GM18870 (cell line): ENCODE data around the gene MEF2D.

Experiments used
- ATAC-seq: cut with Tn5 transposase; IDR thresholded peaks from one replicate; pipeline ENCODE4 v1.9.1; 2021; ENCODE audit warnings: moderate library complexity; ENCODE audit not compliant: unreplicated experiment

Gene MEF2D

DNA sequence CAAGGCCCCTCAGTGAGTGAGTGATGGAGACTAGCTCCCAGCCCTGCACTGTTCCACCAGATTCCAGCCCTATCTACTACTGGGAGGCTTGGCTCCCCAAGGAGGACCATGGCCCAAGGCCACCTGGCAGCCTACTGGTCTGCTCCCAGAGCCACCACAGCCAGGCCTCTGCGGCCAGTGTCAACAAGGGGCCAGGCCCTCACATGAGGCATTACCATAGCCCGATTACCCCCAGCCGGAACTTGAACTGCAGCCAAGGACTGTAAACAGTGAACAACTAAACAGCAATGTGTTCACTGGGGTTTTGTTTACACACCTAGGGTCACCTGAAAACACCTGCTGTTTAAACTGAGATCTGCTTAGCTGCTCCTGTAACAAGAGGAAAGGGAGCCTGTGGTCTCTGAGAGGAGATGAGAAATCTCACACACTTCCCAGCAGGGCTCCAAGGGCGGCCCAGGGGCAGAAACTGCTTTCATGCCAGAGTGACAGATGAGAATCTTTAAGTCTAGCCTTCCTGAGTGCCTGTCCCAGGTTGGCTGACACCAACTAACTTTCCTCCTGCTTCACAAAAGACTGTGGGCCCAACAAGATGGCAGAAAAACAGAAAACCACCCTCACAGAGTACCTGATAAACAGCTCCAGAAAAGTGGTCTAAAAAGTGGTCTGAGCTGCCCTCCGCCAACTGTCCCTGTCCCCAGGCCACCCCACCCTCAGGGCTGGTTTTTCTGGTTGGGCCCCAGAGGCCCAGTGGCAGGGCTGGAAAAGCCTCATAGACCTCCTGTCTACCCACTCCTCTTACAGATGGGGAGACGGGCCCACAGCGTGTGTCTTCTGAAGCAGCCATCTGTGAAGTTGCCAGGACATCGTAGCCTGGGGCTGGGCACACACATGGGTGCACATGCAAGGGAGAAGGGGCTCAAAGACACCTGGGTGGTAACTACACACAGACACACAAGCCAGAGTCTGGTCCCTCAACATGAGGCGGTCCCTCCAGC is 28.8 kb downstream of the MEF2D start:
- ATAC-seq = no peak

- ATAC-seq = no peak
Measured at GRCh38 chr1:156470473-156470872, 30.1 kb downstream of the MEF2D start.

DNA sequence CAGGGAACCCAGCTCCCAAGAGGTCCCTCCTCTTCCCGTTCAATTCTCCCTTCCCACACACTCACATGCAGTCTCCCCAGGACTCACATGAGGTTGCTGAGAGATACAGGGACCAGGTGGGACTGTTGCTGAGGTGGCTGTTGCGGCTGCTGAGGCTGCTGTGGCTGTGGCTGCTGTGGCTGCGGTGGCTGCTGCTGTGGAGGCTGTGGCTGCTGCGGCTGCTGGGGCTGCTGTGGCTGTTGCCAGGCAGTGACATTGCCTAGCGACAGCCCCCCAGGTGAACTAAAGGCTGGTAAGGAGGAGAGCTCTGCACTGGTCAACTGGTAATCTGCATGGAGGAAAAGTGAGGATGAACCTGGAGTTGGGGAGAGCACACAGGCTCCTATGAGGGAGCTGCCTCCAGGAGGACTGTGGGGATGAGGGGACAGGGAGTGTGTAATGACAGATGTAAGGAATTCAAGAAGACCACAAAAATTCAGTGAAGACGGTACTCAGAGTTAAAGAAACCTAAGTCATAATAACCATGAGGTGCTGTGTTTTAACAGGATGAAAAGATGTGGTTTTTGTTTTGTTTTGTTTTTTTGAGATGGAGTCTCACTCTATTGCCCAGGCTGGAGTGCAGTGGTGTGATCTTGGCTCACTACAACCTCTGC is 31.8 kb downstream of the MEF2D start:
- ATAC-seq = no peak

- no peak for ATAC-seq
Measured at GRCh38 chr1:156467906-156468305, 32.7 kb downstream of the MEF2D start.

DNA sequence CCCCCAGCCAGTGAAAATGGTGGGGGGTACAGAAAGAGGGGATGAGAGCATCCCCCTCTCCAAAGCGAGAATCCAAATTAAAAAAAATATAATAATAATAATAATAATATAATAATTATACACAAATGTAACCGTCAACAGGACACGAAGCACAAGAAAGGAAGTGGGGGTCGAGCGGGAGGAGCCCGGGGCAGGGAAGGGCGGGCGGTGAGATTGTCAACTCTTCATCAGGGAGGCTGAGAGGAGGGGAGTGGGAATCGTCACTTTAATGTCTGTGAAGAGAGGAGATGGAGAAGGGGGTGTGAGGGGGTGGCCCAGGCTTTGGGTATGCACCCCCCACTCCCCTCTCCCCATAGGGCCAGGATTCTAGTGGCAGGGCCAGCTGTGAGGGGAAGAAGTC is 33.2 kb downstream of the MEF2D start:
- no peak for ATAC-seq

- no peak for ATAC-seq
Measured at GRCh38 chr1:156465747-156466365, 34.7 kb downstream of the MEF2D start.

DNA sequence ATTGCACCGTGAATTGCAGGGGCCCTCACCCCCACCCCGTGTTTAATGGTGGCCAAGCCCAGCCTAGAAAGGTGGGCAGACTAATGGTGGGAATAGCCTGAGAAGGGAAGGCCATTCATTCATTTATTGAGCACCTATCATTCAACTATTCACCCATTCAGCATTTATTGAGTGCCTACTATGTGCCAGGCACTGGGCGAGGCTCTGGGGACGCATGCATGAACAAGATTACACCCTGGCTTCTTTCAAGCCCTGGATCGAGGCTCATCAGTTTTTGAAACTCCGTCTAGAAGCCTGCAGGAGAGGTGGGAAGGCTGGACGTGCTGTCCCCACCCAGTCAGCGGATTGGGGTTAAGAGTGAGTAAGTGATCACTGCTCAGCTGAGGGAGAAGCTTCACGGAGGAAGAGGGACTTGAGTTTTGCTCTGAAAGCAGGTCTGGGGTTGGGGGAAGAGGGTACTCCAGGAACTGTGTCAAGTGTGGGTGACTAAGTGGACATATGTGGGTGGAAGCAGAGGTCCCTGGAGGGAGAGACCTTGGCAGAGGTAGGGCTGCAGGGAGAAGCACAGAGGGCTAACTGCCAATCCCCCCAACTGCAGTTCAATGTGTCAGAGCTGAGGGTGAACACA is 35.6 kb downstream of the MEF2D start:
- ATAC-seq = no peak

- no peak for ATAC-seq
Measured at GRCh38 chr1:156464335-156464734, 36.2 kb downstream of the MEF2D start.

- no peak for ATAC-seq
Measured at GRCh38 chr1:156463874-156464273, 36.7 kb downstream of the MEF2D start.

DNA sequence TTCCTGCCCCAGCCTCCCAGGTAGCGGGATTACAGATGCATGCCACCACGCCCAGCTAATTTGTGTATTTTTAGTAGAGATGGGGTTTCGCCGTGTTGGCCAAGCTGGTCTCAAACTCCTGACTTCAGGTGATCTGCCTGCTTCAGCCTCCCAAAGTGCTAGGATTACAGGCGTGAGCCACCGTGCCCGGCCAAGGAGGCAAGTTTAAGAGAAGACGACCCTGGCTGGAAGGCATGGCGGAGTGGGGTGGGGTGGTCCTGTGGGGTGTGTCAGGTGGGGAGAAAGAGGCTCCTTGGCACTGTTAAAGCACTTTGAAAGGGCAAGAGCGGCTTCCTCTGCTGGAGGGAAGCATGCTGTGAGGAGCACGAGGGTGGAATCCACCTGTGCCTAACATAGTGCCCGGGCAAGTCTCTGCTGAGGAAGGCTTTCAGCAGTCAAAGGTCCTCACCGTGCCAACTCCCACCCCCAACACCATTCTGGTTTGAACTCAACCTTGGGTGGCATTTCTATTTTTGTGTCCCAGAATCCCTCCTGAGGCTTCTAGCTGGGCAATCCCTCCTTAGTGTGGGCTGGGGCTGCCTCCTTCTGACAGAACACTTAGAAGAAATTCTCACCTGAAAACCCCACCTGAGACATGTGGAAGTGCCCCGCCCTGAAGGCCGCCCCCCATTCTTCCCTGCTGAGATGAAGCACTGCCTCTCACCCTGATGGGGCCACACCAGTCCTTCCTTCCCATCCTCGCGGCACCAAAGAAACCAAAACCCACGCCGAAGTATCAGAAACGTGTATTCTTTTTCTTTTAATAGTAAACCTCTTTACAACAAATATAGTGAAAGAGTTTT is 37.4 kb downstream of the MEF2D start:
- no peak for ATAC-seq

- ATAC-seq = no peak
Measured at GRCh38 chr1:156461781-156462647, 38.6 kb downstream of the MEF2D start.

- ATAC-seq = no peak
Measured at GRCh38 chr1:156461109-156461508, 39.5 kb downstream of the MEF2D start.

DNA sequence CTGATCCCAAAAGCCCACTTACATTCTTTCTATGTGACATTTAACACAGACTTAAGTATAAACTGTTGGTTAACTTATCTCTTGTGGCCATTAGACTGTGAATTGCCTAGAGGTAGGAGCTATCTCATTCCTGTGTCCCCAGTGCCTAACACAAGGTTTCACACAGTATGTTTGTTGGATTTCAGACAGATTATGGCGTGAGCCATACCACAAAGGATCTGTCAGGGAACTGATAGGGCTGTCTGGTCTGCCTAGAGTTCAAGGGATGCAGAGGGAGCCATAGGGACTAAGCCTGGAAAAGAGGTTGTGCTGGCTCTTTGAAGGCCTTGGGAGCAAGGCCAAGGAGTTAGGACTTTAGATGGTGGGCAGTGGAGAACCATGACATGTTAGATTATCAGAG is 40.0 kb downstream of the MEF2D start:
- ATAC-seq = no peak

DNA sequence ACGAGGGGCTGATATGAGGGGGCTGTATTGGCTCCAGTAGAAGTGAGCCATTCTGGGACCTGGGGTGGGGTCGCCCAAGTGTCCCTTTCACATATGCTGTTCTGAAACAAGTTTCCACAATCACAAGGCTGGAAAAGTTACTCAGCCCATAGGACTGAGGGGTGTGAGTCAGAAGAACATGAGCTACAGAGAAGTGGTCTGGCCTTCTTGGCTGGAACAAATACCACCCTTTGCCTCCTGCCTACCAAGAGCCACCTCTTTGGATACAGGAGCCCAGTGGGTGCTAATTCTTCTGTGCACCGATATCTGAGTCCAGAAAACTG is 42.4 kb downstream of the MEF2D start:
- no peak for ATAC-seq

DNA sequence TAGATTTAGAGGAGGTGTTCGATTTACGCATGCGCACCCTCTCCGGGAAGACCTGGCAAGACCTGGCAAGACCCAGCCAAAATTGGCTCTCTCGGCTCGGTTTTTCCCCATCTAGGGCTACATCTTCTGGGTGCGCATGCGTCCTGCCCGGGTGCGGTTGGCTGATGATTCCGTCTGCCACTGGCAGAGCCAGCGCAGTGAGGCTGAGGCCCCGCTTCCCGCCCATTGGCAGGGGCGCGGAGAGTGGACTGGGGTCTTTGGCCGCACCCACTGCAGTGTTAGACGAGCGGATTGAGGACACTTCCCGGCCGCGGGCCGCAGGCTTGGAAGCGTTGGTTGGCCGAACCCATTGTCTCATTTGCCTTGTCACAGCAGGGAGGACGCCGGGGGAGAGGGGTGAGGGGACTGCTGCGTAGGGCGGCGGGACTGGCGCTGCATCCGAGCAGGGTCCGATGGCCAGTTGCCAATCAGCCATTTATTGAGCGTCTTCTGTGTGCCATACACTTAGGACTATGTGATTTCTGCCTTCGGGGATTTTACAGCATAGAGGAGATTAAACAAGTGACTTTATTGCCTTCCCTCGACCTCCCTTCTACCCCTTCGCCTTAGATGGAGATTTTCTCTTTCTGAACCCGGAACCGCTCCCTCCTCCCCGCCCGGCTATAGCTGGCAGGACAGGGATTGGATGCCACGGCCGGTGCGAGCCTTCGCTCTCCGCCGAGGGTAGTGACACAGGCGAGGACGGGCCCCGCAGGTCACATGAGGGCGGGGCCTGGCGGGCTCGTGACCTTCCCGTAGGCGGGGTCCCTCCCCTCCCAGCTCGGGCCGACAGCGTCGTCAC is 43.7 kb downstream of the MEF2D start:
- peak; percentile 71 for ATAC-seq

DNA sequence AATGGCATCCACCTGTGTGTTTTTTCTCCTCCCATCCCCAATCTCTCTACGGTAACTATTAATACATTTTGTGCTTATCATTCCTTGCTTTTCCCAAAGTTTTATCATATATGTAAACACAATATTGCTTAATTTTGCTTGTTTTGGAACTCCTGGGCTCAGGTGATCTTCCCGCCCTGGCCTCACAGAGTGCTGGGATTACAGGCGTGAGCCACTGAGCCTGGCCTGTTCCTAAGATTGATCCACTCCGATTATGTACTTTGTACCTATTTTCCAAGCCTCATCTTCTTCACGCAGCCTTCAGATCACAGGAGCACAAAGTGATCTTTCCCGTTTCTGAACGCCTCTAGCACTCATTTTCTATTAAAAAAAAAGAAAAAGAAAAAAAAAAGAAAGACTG is 45.2 kb downstream of the MEF2D start:
- no peak for ATAC-seq

DNA sequence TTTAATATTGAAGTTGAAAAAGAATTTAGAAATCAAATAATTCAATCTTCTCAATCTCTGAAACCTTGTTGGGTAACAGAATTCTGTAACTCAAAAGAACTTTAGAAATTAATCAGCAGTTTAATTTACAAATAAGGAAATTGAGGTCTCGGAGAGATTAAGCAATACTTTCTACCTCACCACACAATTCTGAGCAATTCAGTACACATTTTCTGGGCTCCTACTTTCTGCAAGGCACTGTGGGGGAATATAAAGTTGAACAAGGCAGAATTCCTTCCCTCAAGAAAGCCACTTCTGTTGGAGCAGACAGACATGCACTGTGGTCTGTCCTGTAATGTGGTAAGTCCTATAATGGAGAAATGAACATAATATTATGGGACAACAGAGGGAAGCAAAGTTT is 47.7 kb downstream of the MEF2D start:
- no peak for ATAC-seq

DNA sequence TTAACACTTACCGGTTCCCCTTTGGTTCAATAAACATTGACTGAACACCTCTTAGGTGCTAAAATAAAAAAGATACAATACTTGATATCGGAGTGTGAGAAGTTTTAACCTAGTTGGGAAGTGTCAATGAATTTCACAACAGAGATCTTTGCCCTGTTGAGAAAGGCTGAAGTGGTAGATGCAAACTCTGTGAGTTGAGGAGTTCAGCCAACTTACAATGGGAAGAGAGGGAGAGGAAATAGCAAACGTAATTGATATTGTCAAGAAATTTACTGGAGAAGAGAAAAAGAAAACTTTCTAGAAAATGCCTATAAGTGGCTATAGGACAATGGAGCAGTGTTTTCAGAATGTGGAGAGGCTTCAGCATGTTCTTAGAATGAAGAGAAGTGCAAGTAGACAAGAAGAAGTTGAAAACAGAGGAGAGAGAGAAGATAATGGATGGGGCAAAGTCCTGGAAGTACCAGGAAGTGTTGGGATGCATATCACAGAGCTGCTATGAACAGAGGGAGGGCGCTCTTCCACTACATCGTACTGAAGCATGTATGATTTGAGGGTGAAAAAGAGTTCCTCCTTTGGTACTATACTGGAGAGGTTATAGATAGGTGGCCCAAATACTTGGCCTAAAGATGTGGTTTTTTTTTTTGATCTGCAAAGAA is 48.9 kb downstream of the MEF2D start:
- no peak for ATAC-seq
